HG03521 (cell line): ENCODE measurements around the gene POLR3A.

Source experiments
- ATAC-seq: cut with Tn5 transposase; IDR thresholded peaks from one replicate; pipeline ENCODE4 v1.9.1; 2021; ENCODE audit warnings: mild to moderate bottlenecking, moderate library complexity; ENCODE audit not compliant: unreplicated experiment

Gene POLR3A

GRCh38 chr10:77922055-77922454, 107.3 kb downstream of the POLR3A start:
- no peak for ATAC-seq

DNA sequence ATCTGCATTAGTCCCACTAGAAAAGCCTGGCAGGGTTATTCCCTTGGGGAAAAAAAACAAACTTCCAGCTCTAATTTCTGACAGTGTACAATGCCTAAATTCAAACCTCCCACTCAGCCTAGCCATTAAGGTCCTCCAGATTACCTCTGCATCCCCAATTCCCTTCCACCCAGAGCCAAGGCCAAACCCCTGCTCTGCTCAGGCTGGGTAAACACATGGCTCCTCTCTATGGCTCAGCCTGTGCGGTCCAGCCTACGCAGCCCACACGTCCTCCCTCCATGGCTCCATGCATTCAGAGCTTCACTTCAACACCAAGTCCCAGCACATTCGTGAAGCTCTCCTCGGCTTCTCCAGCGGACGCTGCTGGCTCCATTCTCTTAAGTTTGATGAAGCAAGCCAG, 107.9 kb downstream of the POLR3A start:
- ATAC-seq, result no peak

DNA sequence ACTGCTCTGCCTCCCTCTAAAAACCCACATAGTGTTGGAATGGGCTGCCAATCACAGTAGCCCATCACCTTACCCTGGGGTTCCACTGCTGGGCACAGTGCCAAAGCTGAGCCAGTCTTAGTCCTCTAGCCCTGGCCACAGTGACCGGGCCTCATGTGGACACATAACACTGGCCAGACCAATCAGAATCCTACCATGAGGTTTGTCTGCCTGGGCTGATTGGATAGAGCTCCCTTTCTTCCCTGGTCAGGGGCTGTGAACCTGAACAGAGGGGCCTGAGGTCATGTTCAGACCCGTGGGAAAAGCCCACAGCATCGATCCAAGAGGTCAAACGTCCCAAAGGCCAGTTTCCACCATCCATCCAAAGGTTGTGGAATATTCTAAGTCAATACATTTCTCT, 108.8 kb downstream of the POLR3A start:
- ATAC-seq, result no peak

- no peak for ATAC-seq
Observed at GRCh38 chr10:77919713-77920108, 109.6 kb downstream of the POLR3A start.
